ENCODE results near the gene ZNF556.
"Not testable (repeated sequence)": the region's sequence is repeated elsewhere in the genome, so short reads cannot be mapped to it uniquely, and the experiment has no call there.

Gene ZNF556

DNA sequence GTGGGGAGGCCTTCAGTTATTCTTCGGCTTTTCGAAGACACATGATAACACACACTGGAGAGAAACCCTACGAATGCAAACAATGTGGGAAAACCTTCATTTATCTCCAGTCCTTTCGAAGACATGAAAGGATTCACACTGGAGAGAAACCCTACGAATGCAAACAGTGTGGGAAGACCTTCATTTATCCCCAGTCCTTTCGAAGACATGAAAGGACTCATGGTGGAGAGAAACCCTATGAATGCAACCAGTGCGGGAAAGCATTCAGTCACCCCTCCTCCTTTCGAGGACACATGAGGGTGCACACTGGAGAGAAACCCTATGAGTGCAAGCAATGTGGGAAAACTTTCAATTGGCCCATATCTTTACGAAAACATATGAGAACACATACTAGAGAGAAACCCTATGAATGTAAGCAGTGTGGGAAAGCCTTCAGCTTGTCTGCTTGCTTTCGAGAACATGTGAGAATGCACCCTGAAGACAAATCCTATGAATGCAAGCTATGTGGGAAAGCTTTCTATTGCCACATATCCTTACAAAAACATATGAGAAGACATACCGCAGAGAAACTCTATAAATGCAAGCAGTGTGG is 14.0 kb upstream of the ZNF556 start:
- DNase-seq (ENCODE audit: low read depth): no peak

DNA sequence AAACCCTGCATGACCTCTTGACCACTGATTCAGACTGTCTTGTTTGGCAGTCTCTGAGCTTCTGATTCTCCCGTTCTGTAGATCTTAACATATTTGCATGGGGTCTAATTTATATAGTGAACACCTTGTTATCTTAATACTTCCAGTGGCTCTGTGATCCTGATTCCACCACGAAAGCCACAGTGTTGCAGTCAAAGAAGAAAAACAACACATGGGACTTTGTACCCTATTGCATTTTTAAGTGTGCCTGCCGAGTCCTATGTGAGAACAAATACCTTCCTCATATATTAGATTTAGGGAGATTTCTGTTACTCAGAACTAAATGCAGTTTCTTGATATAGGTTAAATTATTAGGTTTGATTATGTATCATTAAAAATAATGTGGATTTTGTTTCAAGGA is 12.3 kb upstream of the ZNF556 start:
- no peak for DNase-seq (ENCODE audit: low read depth)

DNA sequence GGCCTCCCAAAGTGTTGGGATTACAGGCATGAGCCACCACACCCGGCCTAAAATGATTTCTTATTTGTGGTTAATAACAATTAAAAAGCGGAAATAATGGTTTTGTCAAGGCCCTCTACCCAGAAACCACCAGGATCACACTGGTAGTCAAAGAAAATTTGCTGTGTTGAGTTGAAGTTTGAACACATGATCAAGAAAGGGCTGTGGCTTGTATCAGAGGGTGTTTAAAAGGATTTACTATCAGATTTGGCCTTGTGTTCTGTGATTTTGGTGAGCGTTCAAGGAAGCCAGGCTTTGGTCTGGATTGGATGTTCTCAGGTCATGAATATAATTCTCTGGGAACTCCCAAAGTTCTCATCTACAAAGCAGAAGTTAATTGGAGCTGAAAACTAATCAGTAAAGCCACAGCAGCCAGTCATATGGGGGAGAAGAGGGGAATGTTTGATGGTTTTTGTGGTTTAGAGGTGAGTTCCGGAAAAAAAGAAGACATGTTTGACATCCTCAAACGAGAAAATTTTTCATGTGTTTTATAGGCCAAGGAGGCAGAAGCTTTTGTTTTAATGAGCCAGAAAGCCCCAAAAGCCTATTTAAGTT is 10.6 kb upstream of the ZNF556 start:
- DNase-seq (ENCODE audit: low read depth): no peak

DNA sequence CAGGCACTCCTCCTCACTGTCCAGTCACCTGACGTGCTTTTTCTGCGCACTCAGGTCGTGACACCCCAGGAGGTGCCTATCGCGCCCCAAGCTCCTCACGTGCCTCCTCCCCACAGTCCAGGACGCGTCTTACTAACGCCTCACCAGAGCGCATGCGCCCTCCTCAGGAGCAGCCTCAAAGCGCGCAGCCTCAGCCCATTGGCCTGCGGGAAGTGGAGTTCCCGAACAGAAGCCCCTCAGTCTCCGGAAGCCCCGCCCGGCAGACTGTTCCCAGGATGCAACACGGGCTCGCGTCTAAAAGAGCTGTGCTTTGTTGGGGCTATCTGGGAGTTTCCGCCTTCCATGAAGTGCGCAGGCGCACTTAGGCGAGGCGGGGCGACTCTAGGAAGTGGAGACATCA is 8.3 kb upstream of the ZNF556 start:
- no peak for DNase-seq (ENCODE audit: low read depth)

DNA sequence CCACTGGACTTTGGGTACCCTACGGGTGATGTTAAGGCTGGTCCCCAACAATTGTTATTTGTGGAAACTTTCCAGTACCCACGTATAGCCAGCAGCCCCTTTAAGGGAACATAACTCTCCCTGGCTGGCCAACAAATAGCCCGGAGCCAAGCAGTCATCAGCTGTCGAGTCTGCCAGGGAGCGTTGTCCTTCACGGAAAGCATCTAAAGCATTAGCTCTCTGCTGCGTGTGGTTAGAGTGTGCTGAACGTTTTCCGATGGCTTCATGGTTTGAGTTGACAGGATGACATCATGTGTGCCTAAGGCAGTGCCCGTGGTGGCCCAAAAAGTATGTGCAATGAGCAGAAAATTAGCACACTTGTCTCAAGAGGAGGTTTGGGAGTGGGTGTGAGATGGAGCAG is 3.3 kb upstream of the ZNF556 start:
- DNase-seq (ENCODE audit: low read depth): no peak

DNA sequence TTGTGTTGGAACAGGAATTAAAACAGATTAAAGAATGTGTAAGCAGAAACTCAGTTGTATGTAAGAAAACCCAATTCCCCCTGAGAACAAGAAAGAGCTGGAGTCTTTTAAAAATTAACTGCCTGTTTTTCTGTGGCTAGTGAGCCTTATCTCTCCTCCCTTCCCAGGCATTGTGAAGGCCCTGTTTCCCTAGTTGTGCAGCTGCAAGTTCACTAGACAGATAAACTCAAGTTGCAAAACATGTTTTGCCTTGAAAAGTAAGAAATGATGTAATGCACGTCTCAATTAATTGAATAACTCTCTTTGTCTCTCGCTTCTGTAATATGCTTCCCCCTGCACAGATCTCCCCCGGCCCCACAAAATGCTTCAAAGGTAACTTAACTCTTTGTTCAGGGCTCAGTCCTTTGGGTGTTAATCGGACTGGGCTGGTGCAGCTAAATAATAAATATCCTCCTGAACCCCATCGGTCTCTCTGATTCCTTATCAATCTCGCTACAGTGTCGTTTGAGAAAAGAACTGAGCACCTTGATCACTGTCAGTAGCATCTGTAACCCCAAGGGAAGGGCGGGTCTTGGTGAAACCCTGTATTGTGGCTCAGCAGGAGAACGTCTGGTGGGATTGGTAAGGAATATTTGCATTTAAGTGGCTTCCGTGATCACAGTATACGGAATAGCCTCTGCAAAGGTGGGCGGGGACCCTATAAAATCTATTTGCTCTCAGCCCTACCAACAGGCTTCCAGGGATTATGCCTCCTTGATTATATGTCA is 1.6 kb upstream of the ZNF556 start:
- no peak for DNase-seq (ENCODE audit: low read depth)

DNA sequence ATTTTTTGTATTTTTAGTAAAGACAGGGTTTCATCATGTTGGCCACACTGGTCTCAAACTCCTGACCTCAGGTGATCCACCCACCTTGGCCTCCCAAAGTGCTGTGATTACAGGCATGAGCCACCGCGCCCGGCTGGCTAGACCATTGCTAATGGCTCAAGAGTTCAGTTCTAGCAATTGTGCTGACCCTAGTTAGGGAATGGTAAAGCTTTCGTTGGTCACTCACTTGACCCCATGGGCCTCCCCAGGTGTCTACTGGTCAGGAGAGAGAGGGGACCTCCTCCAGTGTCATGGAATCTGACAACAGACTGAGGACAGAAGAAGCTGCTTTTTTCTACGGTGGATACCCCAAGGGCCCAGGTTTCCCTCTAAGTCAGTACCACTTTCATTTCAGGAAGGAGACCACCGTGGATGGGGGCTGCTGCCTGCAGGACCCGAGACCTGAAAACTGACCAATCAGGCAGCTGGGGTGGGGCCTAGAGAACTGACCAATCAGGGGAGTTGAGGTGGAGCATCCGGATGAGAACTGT is 575 bp upstream of the ZNF556 start:
- no peak for DNase-seq (ENCODE audit: low read depth)

DNA sequence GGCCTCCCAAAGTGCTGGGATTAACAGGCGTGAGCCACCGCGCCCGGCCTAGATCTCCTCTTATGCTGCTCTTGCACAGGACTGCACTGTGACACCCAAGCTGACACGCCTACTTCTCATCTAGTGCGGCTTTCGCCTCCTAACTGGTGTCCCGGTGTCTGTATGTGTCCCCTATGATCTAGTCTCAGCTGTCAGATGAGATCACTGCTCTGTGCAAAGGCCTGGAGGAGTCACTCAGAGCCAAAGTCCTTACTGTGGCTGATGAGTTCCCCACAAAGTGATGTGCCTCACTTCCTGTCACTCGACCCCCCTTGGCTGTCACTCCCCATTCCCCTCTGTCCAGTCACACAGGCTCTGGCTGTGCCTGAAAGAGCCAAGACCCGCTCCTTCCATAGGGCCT is 2.5 kb downstream of the ZNF556 start:
- DNase-seq (ENCODE audit: low read depth): no peak

DNA sequence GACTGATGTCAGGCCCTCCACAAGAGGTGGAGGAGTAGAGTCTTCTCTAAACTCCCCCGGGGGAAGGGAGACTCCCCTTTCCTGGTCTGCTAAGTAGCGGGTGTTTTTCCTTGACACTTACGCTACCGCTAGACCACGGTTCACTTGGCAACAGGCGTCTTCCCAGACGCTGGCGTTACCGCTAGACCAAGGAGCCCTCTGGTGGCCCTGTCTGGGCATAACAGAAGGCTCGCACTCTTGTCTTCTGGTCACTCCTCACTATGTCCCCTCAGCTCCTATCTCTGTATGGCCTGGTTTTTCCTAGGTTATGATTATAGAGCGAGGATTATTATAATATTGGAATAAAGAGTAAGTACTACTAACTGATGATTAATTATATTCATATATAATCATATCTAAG is 5.0 kb downstream of the ZNF556 start:
- not testable (repeated sequence) for DNase-seq (ENCODE audit: low read depth)

DNA sequence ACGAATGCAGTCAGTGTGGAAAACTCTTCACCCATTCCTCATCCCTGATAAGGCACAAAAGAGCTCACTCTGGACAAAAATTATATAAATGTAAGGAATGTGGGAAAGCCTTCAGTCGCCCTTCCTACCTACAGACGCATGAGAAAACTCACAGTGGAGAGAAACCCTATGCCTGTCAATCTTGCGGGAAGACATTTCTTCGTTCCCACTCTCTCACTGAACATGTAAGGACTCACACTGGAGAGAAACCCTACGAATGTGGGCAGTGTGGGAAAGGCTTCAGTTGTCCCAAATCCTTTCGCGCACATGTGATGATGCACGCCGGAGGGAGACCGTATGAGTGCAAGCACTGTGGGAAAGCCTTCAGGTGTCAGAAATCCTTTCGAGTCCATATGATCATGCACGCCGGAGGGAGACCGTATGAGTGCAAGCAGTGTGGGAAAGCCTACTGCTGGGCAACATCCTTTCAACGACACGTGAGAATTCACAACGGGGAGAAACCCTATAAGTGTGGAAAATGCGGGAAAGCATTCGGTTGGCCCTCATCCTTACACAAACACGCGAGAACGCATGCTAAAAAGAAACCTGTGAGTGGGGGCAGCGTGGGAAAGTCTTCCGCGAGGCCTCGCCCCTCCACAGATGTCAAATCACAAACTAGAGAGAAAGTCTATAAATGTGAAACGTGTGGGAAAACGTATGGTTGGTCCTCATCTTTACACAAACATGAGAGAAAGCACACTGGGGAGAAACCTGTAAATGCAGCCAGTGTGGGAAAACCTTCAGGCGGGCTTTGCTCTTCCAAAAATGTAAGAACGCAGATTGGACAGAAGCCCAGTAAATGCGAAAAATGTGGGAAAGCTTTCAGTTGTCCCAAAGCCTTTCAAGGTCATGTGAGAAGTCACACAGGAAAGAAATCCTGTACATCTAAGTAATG is 10.5 kb downstream of the ZNF556 start:
- no peak for DNase-seq (ENCODE audit: low read depth)

DNA sequence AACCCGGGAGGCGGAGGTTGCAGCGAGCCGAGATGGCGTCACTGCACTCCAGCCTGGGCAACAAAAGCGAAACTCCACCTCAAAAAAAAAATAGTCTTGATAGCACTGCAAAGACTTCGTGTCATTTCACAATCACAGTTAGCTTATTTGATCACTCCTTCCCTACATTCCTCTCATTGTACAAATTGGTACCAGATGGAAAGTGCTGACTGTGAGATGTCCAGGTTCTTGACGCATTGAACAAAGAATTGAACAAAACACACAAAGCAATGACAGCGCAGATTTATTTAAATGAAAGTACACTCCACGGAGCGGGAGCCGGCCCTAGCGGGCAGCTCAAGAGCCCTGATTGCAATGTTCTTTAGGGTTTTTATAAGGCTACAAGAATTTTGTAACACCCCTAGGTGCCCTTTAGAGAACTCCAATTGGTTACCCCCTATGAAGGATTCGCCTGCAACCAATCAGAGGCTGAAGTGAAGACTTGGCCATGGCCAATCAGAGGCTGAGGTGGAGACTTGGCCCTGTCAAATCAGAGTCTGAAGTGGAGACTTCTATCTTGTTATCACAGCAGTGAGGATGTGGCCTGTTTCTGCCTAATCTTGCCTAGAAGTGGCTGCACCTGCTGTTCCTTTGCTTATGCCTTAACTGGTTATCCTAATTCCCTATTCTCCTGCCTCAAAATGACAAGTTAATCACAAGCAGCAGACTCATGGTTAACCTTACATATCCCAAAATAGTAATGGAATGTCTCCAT is 16.7 kb downstream of the ZNF556 start:
- no peak for DNase-seq (ENCODE audit: low read depth)

DNA sequence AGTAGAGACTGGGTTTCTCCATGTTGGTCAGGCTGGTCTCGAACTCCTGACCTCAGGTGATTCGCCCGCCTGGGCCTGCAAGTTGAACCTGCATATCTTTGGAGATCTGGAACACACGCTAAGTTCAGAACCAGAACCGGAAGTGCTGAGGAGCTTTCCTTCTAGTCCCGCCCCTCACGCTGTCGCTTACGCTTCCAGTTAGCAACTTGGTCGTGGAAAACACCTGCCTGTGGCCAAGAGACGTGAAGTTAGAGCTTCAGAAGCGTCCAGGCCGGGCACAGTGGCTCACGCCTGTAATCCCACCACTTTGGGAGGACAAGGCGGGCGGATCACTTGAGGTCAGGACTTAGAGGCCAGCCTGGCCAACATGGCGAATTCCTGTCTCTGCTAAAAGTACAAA is 18.6 kb downstream of the ZNF556 start:
- no peak for DNase-seq (ENCODE audit: low read depth)

DNA sequence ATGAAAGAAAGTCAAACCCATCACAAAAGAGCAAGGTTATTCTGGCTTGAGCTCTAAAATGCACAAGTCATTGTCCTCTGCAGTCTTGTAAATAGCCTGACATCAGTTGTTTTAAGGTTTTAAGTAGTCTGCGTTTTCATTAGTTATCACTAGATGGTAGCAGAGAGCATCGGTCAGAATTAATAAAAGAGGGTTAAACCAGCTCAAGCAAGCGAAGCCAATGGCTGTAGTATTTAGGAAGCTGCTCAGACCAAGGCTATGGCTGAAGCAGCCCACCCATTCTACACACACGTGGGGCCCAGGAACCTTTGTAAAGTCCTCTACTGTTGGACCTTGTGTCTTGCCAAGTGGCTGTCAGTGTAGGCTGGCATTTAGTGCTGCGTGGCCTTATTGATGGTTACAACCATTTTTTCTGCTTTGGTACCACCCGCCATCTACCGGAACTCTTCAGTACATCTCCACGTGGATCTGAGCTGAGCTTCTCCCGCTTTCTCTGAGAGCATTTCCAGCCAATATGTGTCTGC is 20.3 kb downstream of the ZNF556 start:
- DNase-seq (ENCODE audit: low read depth): no peak

DNA sequence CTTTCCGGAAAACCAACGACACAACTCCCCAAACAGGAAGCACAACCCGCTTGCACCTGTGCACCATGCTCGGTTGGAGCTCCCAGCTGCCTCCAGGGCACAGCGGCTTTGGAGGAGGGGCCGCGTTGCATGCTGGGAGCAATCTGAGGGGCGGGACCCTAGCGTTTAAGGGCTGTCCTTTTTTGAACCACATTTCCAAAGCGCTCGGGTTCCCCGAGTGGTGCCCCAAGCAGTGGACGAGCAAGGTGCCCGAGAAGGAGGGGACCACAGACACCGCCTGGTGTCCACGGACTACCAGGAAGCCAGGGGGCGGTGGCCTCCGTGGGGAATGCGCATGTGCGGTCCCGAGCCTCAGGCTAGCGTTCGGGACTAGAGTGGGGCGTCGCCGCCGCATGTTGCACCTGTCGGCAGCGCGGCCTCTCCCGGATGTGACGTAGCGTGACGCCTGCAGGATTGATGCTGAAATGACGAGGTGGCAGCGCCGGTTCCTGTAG is 21.6 kb downstream of the ZNF556 start:
- DNase-seq (ENCODE audit: low read depth): peak; percentile 29

DNA sequence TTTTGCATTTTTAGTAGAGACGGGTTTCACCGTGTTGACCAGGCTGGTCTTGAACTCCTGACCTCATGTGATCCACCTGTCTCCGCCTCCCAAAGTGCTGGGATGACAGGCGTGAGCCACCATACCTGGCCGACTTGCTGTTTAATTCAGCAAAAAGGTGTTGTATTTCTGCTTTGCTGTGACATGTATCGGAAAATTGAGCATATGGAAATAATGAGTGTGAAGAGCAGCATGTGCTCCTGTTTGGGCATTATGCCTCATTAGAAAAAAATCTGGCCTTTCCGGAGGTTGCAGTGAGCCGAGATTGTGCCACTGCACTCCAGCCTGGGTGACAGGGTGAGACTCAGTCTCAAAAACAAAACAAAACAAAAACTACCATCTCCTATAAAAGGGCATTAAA is 23.4 kb downstream of the ZNF556 start:
- not testable (repeated sequence) for DNase-seq (ENCODE audit: low read depth)

DNA sequence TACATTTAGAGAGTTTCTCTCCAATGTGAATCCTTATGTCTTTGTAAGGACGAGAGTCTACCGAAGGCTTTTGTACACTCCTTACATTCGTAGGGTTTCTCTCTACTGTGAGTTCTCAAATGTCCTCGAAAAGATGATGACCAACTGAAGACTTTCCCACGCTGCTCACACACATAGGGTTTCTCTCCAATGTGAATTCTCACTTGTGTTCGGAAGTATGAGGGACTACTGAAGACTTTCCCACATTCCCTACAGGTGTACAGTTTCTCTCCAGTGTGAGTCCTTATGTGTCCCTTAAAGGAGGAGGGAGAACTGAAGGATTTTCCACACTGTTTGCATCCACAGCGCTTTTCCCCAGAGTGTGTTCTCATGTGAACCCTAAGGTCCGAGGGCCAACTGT is 29.6 kb downstream of the ZNF556 start:
- DNase-seq (ENCODE audit: low read depth): no peak

DNA sequence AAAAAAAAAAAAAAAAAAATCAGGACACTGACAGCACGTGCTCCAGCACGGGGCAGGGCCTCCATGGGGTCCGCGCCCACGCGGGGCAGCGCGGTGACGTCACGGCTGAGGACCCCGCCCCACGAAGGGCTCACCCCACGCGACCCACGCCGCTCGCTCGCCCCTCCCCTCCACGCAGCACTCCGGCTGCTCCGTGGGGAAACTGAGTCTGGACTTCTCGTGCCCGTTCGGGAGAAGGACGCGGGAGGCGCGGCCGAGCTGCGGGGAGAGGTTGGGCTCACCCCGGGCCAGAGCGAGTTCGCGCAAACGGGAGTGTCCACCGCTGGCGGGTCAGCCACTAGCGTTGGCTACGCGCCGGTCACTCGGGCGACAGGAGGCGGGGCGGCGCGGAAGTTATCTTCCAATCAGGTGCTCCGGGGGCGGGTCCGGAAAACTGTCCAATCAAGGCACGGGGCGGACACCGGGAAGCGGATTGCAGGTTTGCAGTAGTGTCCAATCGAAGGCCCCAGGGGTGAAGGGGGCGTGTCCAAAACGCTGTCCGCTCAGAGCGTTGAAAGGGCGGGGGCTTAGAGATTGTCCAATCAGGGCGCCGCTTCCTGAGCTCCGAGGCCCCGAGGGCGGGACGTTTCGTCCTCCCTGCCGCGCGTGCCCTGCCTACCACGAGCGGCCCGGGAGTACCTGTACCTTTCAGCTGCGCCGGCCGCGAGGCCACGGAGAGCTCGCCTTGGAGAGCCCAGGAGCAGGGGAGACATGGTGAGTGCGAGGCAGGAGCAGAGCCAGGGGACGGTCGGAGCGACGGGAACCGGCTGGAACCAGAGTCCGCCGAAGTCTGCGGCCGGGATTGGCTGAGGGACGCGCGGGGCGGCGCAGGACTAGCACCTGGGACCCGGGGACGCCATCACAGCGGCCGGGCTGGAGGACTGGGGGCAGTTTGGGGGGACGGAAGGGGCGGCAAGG is 33.4 kb downstream of the ZNF556 start, which contains the start of gene ZNF57:
Gene ZNF57 (plus strand): TSS at position 633 of the 957 bp plus-strand sequence. CDS start 118 bp downstream, at position 751.
- DNase-seq (ENCODE audit: low read depth): peak; percentile 93

DNA sequence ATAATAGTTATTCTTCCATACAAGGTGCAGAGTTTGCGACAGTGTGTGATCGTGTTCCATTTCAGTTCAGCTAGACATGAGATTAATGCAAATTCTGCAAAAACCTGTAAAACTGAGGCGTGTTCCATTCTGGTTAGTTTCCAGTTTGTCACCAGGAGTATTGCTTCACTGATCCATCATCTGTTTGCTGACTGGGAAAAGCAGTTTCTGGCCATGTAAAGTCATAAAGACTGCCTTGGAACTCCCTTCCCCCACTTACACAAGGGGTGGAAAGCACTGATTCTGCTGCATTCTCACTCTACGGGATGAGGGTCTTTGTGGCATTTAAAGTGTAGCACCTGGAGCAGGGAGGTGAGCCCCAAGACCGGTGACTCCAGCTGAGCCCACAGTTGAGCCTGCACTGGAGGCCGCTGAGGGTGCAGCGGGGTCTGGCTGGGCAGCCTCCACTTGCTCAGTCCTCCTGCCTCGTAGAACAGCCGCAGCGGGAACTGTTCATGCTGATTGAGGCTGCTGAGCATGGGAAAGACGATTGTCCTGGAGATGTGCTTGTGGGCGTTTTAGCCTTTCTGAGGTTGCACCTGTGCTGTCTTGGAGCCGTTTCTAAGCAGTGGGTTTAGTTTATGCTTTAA is 35.6 kb downstream of the ZNF556 start:
- no peak for DNase-seq (ENCODE audit: low read depth)

DNA sequence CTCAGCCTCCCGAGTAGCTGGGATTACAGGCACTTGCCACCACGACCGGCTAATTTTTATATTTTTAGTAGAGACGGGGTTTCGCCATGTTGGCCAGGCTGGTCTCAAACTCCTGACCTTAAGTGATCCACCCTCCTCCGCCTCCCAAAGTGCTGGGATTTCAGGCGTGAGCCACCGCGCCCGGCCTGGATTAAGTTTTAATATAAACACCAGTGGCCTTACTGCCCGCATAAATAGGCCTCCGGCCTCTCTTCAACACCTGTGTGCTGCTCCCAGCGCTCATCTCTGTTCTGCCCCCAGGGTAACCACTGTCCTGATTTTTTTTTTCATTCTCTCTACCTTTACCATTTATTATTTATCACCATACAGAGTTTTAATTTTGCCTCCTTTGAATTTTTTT is 36.2 kb downstream of the ZNF556 start:
- not testable (repeated sequence) for DNase-seq (ENCODE audit: low read depth)

All from stimulated activated CD8-positive, alpha-beta memory T cell treated with anti-CD3 and anti-CD28 coated beads, Interleukin-15, amount 100 ng/mL, for 1 hour (primary cell).